H1 (cell line): ENCODE measurements around the gene GNAI1. TPM values are rescaled to one million over a fixed set of nuclear protein-coding genes. Genes with fewer than 3 reads are reported as not detected.

Source experiments
- CTCF ChIA-PET: fragments of 300-600 bp; sonication (Branson Sonifier 250); formaldehyde crosslinking; loops from one replicate; lab custom pipeline; 2021; ENCODE audit not compliant: partially characterized antibody; lab: Charles Lee
- POLR2A ChIA-PET: fragments of 300-600 bp; sonication (Branson Sonifier 250); formaldehyde crosslinking; loops from one replicate; lab custom pipeline; 2021; ENCODE audit warnings: inconsistent platforms; ENCODE audit not compliant: partially characterized antibody; lab: Charles Lee
- DNase-seq, 2 experiments: peaks; one replicate each; pipeline versions ENCODE4 v3.0.0 to v3.0.0-alpha.2; 2010 to 2022; ENCODE audit warnings: low spot score in 2 of 2, low read depth in 1 of 2, mixed read lengths in 1 of 2
- FAIRE-seq: peaks from 2 replicates; lab custom pipeline; 2011; peaks lifted over from hg19 to GRCh38; lab: Jason Lieb, UNC
- H2AFZ ChIP-seq: 2 replicates; pipeline ENCODE4 v1.8.1; 2012; ENCODE audit warnings: low read length, inconsistent platforms
- H2AK5ac ChIP-seq: 2 replicates; pipeline ENCODE4 v1.6.1; 2013; ENCODE audit warnings: low read depth, low read length
- H2BK120ac ChIP-seq: replicated peaks from 2 replicates; pipeline ENCODE3; 2013; ENCODE audit warnings: low read depth, low read length, inconsistent platforms
- H2BK12ac ChIP-seq: 2 replicates; pipeline ENCODE4 v1.6.1; 2013; ENCODE audit warnings: low read depth, low read length
- H2BK15ac ChIP-seq: 2 replicates; pipeline ENCODE4 v1.6.1; 2013; ENCODE audit warnings: low read length
- H2BK20ac ChIP-seq: 2 replicates; pipeline ENCODE4 v1.6.1; 2013; ENCODE audit warnings: low read length
- H2BK5ac ChIP-seq: 2 replicates; pipeline ENCODE4 v1.6.1; 2013; ENCODE audit warnings: low read depth, low read length
- H3K14ac ChIP-seq: 2 replicates; pipeline ENCODE4 v1.6.1; 2013; ENCODE audit warnings: inconsistent platforms; ENCODE audit not compliant: insufficient read length
- H3K18ac ChIP-seq: 2 replicates; pipeline ENCODE4 v1.6.1; 2013; ENCODE audit warnings: low read length; ENCODE audit errors: extremely low read depth
- H3K23ac ChIP-seq: 2 replicates; pipeline ENCODE4 v1.6.1; 2013; ENCODE audit warnings: inconsistent platforms; ENCODE audit not compliant: insufficient read length
- H3K23me2 ChIP-seq: 2 replicates; pipeline ENCODE4 v1.6.1; 2013; ENCODE audit warnings: low read depth, low read length
- H3K27ac ChIP-seq: 2 replicates; pipeline ENCODE4 v1.6.1; 2011; ENCODE audit warnings: low read depth, low read length, inconsistent platforms
- H3K27me3 ChIP-seq, 4 experiments: replicated peaks in 1 of 4; 1 replicate in 1 of 4; 2 replicates in 3 of 4; pipeline versions ENCODE4 v1.6.1 to v1.8.1; 2011 to 2013; ENCODE audit warnings: low read length in 3 of 4, mild to moderate bottlenecking in 3 of 4, inconsistent platforms in 2 of 4, mixed read lengths in 2 of 4, moderate library complexity in 1 of 4; ENCODE audit not compliant: control insufficient read depth in 3 of 4, insufficient read depth in 3 of 4; ENCODE audit errors: extremely low read depth in 1 of 4
- H3K36me3 ChIP-seq, 4 experiments: 2 replicates each; pipeline versions ENCODE4 v1.6.1 to v1.8.1; 2011 to 2013; ENCODE audit warnings: mild to moderate bottlenecking in 4 of 4, low read length in 3 of 4, moderate library complexity in 2 of 4, control low read depth in 1 of 4, inconsistent platforms in 1 of 4; ENCODE audit not compliant: insufficient read depth in 4 of 4, control insufficient read depth in 2 of 4
- H3K4ac ChIP-seq: replicated peaks from 2 replicates; pipeline ENCODE3; 2013; ENCODE audit warnings: low read length, low read depth, mixed read lengths, inconsistent platforms; ENCODE audit not compliant: insufficient read length
- H3K4me1 ChIP-seq, 4 experiments: replicated peaks in 1 of 4; 1 replicate in 1 of 4; 2 replicates in 3 of 4; pipeline versions ENCODE4 v1.6.1 to v1.8.1; 2011 to 2013; ENCODE audit warnings: low read length in 3 of 4, inconsistent platforms in 2 of 4, mixed read lengths in 1 of 4; ENCODE audit not compliant: insufficient read depth in 4 of 4, control insufficient read depth in 3 of 4
- H3K4me2 ChIP-seq, 2 experiments: 2 replicates each; pipeline versions ENCODE4 v1.6.1 to v1.8.1; 2011 to 2013; ENCODE audit warnings: low read depth in 2 of 2, low read length in 2 of 2, control low read depth in 1 of 2, inconsistent platforms in 1 of 2, mild to moderate bottlenecking in 1 of 2; ENCODE audit not compliant: insufficient read depth in 1 of 2
- H3K4me3 ChIP-seq, 4 experiments: fragments of 200-600, 300-600 bp in 1 of 4; sonication (generic), shearing (Covaris generic), sonication (Bioruptor Twin) in 1 of 4; 2 replicates each; pipeline versions ENCODE4 v1.5.1 to v1.8.1; 2011 to 2016; ENCODE audit warnings: low read length in 4 of 4, low read depth in 3 of 4, control low read depth in 2 of 4, inconsistent platforms in 2 of 4, mild to moderate bottlenecking in 2 of 4, mixed read lengths in 1 of 4, moderate library complexity in 1 of 4; ENCODE audit not compliant: insufficient read depth in 2 of 4; ENCODE audit errors: extremely low read depth in 1 of 4
- H3K56ac ChIP-seq: replicated peaks from 2 replicates; pipeline ENCODE3; 2013; ENCODE audit warnings: low read depth, mild to moderate bottlenecking, mixed read lengths, low read length, inconsistent platforms; ENCODE audit not compliant: insufficient read length
- H3K79me1 ChIP-seq: 2 replicates; pipeline ENCODE4 v1.6.1; 2013; ENCODE audit warnings: low read depth, low read length, control low read depth
- H3K79me2 ChIP-seq, 2 experiments: 2 replicates each; pipeline versions ENCODE4 v1.6.1 to v1.8.1; 2012 to 2013; ENCODE audit warnings: low read length in 2 of 2, mild to moderate bottlenecking in 2 of 2, inconsistent platforms in 1 of 2; ENCODE audit not compliant: insufficient read depth in 2 of 2, control insufficient read depth in 1 of 2
- H3K9ac ChIP-seq, 4 experiments: replicated peaks in 1 of 4; 1 replicate in 1 of 4; 2 replicates in 3 of 4; pipeline versions ENCODE4 v1.6.1 to v1.8.1; 2011 to 2013; ENCODE audit warnings: low read depth in 3 of 4, low read length in 3 of 4, control low read depth in 2 of 4, mild to moderate bottlenecking in 2 of 4, moderate library complexity in 2 of 4, inconsistent platforms in 1 of 4; ENCODE audit errors: extremely low read depth in 1 of 4
- H3K9me3 ChIP-seq, 2 experiments: 2 replicates each; pipeline versions ENCODE4 v1.6.1 to v1.8.1; 2012 to 2013; ENCODE audit warnings: mild to moderate bottlenecking in 2 of 2, moderate library complexity in 2 of 2, control low read depth in 1 of 2, inconsistent platforms in 1 of 2, low read depth in 1 of 2, low read length in 1 of 2, mixed read lengths in 1 of 2; ENCODE audit not compliant: insufficient read depth in 2 of 2
- H4K20me1 ChIP-seq, 2 experiments: replicated peaks in 1 of 2; 2 replicates each; pipeline versions ENCODE3 to v1.8.1; 2011 to 2013; ENCODE audit warnings: inconsistent platforms in 2 of 2, low read length in 2 of 2, mild to moderate bottlenecking in 1 of 2; ENCODE audit not compliant: insufficient read depth in 2 of 2, control insufficient read depth in 1 of 2
- H4K5ac ChIP-seq: 2 replicates; pipeline ENCODE4 v1.6.1; 2013; ENCODE audit warnings: low read length, low read depth, mixed read lengths, inconsistent platforms; ENCODE audit not compliant: insufficient read length
- H4K8ac ChIP-seq: 2 replicates; pipeline ENCODE4 v1.8.0; 2013; ENCODE audit warnings: mild to moderate bottlenecking, moderate library complexity, low read length, inconsistent platforms; ENCODE audit not compliant: insufficient read depth; ENCODE audit errors: extremely low read depth
- H4K91ac ChIP-seq: replicated peaks from 2 replicates; pipeline ENCODE3; 2013; ENCODE audit warnings: low read length, mixed read lengths, inconsistent platforms; ENCODE audit not compliant: insufficient read length
- ASH2L ChIP-seq: fragments of 200-600, 300-600 bp; sonication (generic); IDR thresholded peaks from one replicate; pipeline ENCODE4 v1.7.1; 2017; ENCODE audit warnings: low read length
- ATF2 ChIP-seq: IDR thresholded peaks from 2 replicates; pipeline ENCODE4 v1.6.1; 2012; ENCODE audit warnings: low read length, inconsistent platforms
- BACH1 ChIP-seq: IDR thresholded peaks from 2 replicates; pipeline ENCODE4 v1.6.1; 2012; ENCODE audit warnings: low read length, improper control_type of control experiment
- CHD2 ChIP-seq: IDR thresholded peaks from 2 replicates; pipeline ENCODE4 v1.6.1; 2012; ENCODE audit warnings: low read length, improper control_type of control experiment
- EGR1 ChIP-seq: IDR thresholded peaks from 2 replicates; pipeline ENCODE4 v1.6.1; 2011; ENCODE audit warnings: low read depth, low read length, borderline replicate concordance
- FOSL1 ChIP-seq: IDR thresholded peaks from 2 replicates; pipeline ENCODE4 v1.6.1; 2011; ENCODE audit warnings: mild to moderate bottlenecking, low read depth, low read length, moderate library complexity; ENCODE audit not compliant: insufficient read depth
- RXRA ChIP-seq: IDR thresholded peaks from 2 replicates; pipeline ENCODE4 v1.6.1; 2011; ENCODE audit warnings: low read depth, mild to moderate bottlenecking, low read length, moderate library complexity; ENCODE audit not compliant: insufficient read depth
- SIRT6 ChIP-seq: IDR thresholded peaks from one replicate; pipeline ENCODE4 v1.7.1; 2012; ENCODE audit warnings: low read length, inconsistent platforms
- SP4 ChIP-seq: IDR thresholded peaks from 2 replicates; pipeline ENCODE4 v1.6.1; 2012; ENCODE audit warnings: low read length, inconsistent platforms
- TAF1 ChIP-seq: IDR thresholded peaks from 2 replicates; pipeline ENCODE4 v1.6.1; 2011; ENCODE audit warnings: mild to moderate bottlenecking, low read depth, low read length
- WGBS, 2 experiments: shearing (Covaris generic) in 1 of 2; methylation state at CpG; one replicate each; pipeline versions ENCODE4 v1.1.6 to v1.1.7; 2013 to 2015; ENCODE audit warnings: low lambda C conversion rate in 2 of 2, mixed read lengths in 2 of 2, inconsistent platforms in 1 of 2, low coverage in 1 of 2, missing lambda C conversion rate in 1 of 2; ENCODE audit not compliant: insufficient replicate concordance in 2 of 2, insufficient coverage in 1 of 2, insufficient read length in 1 of 2; ENCODE audit errors: extremely low coverage in 1 of 2, missing lambda C conversion rate in 1 of 2; 5-methylcytosine and 5-hydroxymethylcytosine counted together
- polyA plus RNA-seq, 7 experiments: library from polyadenylated mRNA; depleted of rRNA in 3 of 7; stranded (reverse) in 5 of 7; unstranded in 2 of 7; fragments of >200 nt in 5 of 7; fragments of 200-250 nt in 2 of 7; gene quantifications; 1 replicate in 5 of 7; 2 replicates in 1 of 7; 4 replicates in 1 of 7; pipeline versions ENCODE4 v1.2.1 to v1.2.3, GENCODE V29; 2011 to 2013; ENCODE audit warnings: missing spikeins in 2 of 7, mixed read lengths in 2 of 7
- total RNA-seq: library from RNA; stranded (reverse); fragmentation: NEBNext Ultra II Directional; extraction: Animal tissue kit (Norgen Biotek cat#: 25700); gene quantifications from 2 replicates; pipeline ENCODE4 v1.2.1, GENCODE V29; 2021
- TF ChIP-seq, protein P1 (sequence below): IDR thresholded peaks from 2 replicates; pipeline ENCODE4 v1.6.1; 2011; ENCODE audit warnings: low read depth, mild to moderate bottlenecking, low read length; ENCODE audit not compliant: insufficient read depth

The GNAI1 gene
- total and polyA plus RNA-seq, 2 of the 8 experiments (the other 6 are each of a cell fraction or from before 2014, with no cell fraction given), result 8.0 to 29.5 TPM

DNA sequence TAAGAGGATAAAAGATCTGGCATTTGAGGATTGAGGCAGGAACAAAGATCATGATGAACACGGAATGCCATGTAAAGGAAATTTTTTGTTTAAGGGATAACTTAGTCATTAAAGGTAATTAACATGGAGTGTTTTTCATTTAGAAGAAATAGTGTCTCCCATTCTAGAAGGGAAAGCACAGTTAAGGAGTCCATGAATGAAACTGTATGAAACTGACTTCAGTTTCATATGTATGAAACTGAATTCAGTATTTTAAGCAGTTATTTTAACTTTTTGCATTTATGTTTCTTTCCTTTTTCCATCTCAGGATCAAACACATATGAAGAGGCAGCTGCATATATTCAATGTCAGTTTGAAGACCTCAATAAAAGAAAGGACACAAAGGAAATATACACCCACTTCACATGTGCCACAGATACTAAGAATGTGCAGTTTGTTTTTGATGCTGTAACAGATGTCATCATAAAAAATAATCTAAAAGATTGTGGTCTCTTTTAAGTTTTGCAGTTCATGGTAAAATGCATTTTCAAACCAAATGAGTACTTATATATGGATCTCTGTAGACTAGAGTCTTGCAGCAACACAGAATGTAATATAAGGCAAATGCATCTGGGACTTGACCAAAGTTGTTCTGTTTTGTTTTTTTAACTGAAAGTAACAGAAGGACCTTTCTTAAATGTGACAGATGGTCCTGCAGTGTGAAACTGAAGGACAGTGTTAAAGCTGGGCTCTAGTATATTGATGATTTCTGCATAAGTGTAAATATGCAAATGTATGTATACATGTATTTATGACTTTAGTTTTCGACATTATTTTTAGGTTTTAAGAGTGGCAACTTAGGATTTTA, 82.6 kb downstream of the GNAI1 start:
- 87% methylated on average over 2 of the region's 2 CpGs; no CpG with 5 or more reads in 1 of the 2 experiments for WGBS, 2 experiments
- H3K27ac ChIP-seq, result no peak overlapping the region
- no peaks in the 10 kb centered on the region for H3K23me2 ChIP-seq
- DNase-seq (no peak), FAIRE-seq (no peak)
- H4K20me1 ChIP-seq, result no peaks in the 10 kb centered on the region
- H2AK5ac ChIP-seq, result no peak overlapping the region
- no peak overlapping the region for H2BK120ac ChIP-seq
- H3K56ac ChIP-seq, result no peak overlapping the region
- H3K36me3 ChIP-seq, result peaks cover 0 to 26% (median 5%) of the 10 kb centered on the region in 4 experiments; a peak in 5 of 8 replicates
- no peaks in the 10 kb centered on the region for H3K9me3 ChIP-seq
- H3K79me2 ChIP-seq, result no peaks in the 10 kb centered on the region
- H4K5ac ChIP-seq, result no peak overlapping the region
- H3K4ac ChIP-seq, result no peak overlapping the region
- H2BK15ac ChIP-seq, result no peak overlapping the region
- H2BK20ac ChIP-seq, result no peak overlapping the region
- no peak overlapping the region for H3K14ac ChIP-seq
- H3K4me1 ChIP-seq, result no peaks in the 10 kb centered on the region
- no peak overlapping the region for H3K4me3 ChIP-seq
- CTCF ChIA-PET, result interaction anchor here (0.9 to 1.7 kb wide), 4 partner anchors 7 to 72 kb away, joined by 3 to 4 read pairs (median 3); no protein-coding TSS in a partner anchor
- no peaks in the 10 kb centered on the region for H3K27me3 ChIP-seq
- POLR2A ChIA-PET, result no interaction called here
- H2BK12ac ChIP-seq, result no peak overlapping the region
- H2AFZ ChIP-seq, result no peak overlapping the region
- H3K9ac ChIP-seq, result no peak overlapping the region
- no peak overlapping the region for H3K4me2 ChIP-seq
- no peaks in the 10 kb centered on the region for H3K79me1 ChIP-seq
- H3K23ac ChIP-seq, result no peak overlapping the region
- H4K91ac ChIP-seq, result no peak overlapping the region
- H3K18ac ChIP-seq, result no peak overlapping the region
- no peak overlapping the region for H2BK5ac ChIP-seq
- H4K8ac ChIP-seq, result no peak overlapping the region
- TF ChIP-seq ATF2 (no peak), FOSL1 (no peak), TAF1 (no peak), SP4 (no peak), RXRA (no peak), ASH2L (no peak), CHD2 (no peak), BACH1 (no peak), EGR1 (no peak), SIRT6 (no peak)
- TF ChIP-seq, protein P1, sequence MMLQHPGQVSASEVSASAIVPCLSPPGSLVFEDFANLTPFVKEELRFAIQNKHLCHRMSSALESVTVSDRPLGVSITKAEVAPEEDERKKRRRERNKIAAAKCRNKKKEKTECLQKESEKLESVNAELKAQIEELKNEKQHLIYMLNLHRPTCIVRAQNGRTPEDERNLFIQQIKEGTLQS, result no peak
